SK-N-SH treated with all-trans-retinoic acid at 6 μM for 48 hours (cell line): ENCODE measurements around the gene MRFAP1L1.

Experiments used
- ARNTL ChIP-seq: fragments of 450-650 bp; formaldehyde crosslinking; IDR thresholded peaks from 2 replicates; pipeline ENCODE4 v1.5.0; 2020; ENCODE audit warnings: low read depth, mild to moderate bottlenecking, moderate library complexity, borderline replicate concordance
- ISL1 ChIP-seq: fragments of 250-450 bp; sonication (Bioruptor Pico); IDR thresholded peaks from 2 replicates; pipeline ENCODE4 v2.1.2; 2022; ENCODE audit warnings: mild to moderate bottlenecking, moderate library complexity
- OSR1 ChIP-seq: fragments of 250-450 bp; sonication (Bioruptor Pico); IDR thresholded peaks from 2 replicates; pipeline ENCODE4 v1.8.0; 2022; ENCODE audit warnings: moderate library complexity, mild to moderate bottlenecking, inconsistent platforms
- PPARA ChIP-seq: fragments of 250-450 bp; sonication (Bioruptor Pico); IDR thresholded peaks from 2 replicates; pipeline ENCODE4 v1.5.0; 2020; ENCODE audit warnings: mild to moderate bottlenecking, borderline replicate concordance
- TOX ChIP-seq: fragments of 250-450 bp; sonication (Bioruptor Pico); IDR thresholded peaks from 2 replicates; pipeline ENCODE4 v1.8.0; 2021; ENCODE audit warnings: mild to moderate bottlenecking, moderate library complexity, borderline replicate concordance
- ZFP30 ChIP-seq: fragments of 450-650 bp; formaldehyde crosslinking; IDR thresholded peaks from 2 replicates; pipeline ENCODE4 v1.5.0; 2022; ENCODE audit warnings: mild to moderate bottlenecking, moderate library complexity
- ZNF565 ChIP-seq: fragments of 450-650 bp; formaldehyde crosslinking; conservative IDR thresholded peaks from 2 replicates; pipeline ENCODE4 v1.5.0; 2020; ENCODE audit warnings: low read depth, mild to moderate bottlenecking, moderate library complexity
- TF ChIP-seq, protein P1 (sequence below): fragments of 250-450 bp; sonication (Bioruptor Pico); IDR thresholded peaks from 2 replicates; pipeline ENCODE4 v1.8.0; 2020; ENCODE audit warnings: mild to moderate bottlenecking, moderate library complexity, borderline replicate concordance

DNA sequence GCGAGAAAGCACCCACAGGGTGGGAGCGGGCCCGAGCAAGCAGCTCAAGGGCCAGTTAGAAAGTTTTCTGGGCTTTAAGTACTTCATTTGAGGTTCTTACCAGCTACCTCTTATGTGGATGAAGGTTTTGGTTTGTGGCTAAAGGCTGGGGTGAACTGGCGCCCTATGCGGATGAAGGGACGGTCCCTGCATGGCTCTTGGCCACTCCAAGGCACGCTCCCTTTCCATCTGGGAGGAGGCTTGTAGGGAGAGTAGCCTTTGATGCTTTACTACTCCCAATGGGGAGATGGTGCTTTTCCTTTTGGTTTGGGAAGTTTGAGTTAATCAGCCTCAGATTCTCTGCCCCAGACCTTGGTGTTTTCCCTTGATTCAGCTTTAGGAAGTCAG, 51.5 kb downstream of the MRFAP1L1 start:
- TF ChIP-seq ZNF565 (CRISPR knock-in tag) (no peak), TOX (CRISPR knock-in tag) (no peak), ISL1 (CRISPR knock-in tag) (no peak), ZFP30 (CRISPR knock-in tag) (no peak), ARNTL (CRISPR knock-in tag) (no peak), OSR1 (CRISPR knock-in tag) (no peak), PPARA (CRISPR knock-in tag) (no peak)
- TF ChIP-seq, protein P1, sequence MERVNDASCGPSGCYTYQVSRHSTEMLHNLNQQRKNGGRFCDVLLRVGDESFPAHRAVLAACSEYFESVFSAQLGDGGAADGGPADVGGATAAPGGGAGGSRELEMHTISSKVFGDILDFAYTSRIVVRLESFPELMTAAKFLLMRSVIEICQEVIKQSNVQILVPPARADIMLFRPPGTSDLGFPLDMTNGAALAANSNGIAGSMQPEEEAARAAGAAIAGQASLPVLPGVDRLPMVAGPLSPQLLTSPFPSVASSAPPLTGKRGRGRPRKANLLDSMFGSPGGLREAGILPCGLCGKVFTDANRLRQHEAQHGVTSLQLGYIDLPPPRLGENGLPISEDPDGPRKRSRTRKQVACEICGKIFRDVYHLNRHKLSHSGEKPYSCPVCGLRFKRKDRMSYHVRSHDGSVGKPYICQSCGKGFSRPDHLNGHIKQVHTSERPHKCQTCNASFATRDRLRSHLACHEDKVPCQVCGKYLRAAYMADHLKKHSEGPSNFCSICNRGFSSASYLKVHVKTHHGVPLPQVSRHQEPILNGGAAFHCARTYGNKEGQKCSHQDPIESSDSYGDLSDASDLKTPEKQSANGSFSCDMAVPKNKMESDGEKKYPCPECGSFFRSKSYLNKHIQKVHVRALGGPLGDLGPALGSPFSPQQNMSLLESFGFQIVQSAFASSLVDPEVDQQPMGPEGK (CRISPR knock-in tag) = no peak
